AG09319 (cell line): ENCODE measurements around the gene PGGHG.
"Not testable (repeated sequence)": the region's sequence is repeated elsewhere in the genome, so short reads cannot be mapped to it uniquely, and the experiment has no call there.

Source experiments
- DNase-seq: peaks from one replicate; pipeline ENCODE4 v3.0.0-alpha.2; 2010; ENCODE audit warnings: low read depth; ENCODE audit errors: extremely low read depth
- CTCF ChIP-seq: IDR thresholded peaks from 2 replicates; pipeline ENCODE4 v1.5.1; 2011; ENCODE audit warnings: low read depth, mild to moderate bottlenecking, inconsistent platforms, low read length, moderate library complexity

PGGHG gene

GRCh38 chr11:283405-284104 is 5.4 kb upstream of the PGGHG start:
- TF ChIP-seq CTCF, result no peak
- DNase-seq, result no peak

- DNase-seq, result no peak
- no peak for TF ChIP-seq CTCF
These were observed 4.6 kb upstream of the PGGHG start for GRCh38 chr11:284105-285020.

- no peak for TF ChIP-seq CTCF
- no peak for DNase-seq
These were observed 3.7 kb upstream of the PGGHG start for GRCh38 chr11:285021-285893.

GRCh38 chr11:285894-286220 is 3.1 kb upstream of the PGGHG start:
- TF ChIP-seq CTCF, result no peak
- DNase-seq, result no peak

GRCh38 chr11:286977-287820 is 1.7 kb upstream of the PGGHG start:
- DNase-seq, result not testable (repeated sequence)

GRCh38 chr11:287821-288477 is 977 bp upstream of the PGGHG start:
- DNase-seq, result no peak

More at GRCh38 chr11:287821-288477, 977 bp upstream of the PGGHG start:
- no peak for TF ChIP-seq CTCF
